ENCODE results near the gene EVX2. TPM values are rescaled to one million over a fixed set of nuclear protein-coding genes. Genes with fewer than 3 reads are reported as not detected.

Gene EVX2
- total and polyA plus RNA-seq, 4 donors, result not detected

GRCh38 chr2:176067589-176068418 is 16.0 kb downstream of the EVX2 start:
- peaks cover 0 to 22% (median 0%) of the 10 kb centered on the region in 5 donors for H3K4me1 ChIP-seq (ENCODE audit: control insufficient read depth in 5 of 5, insufficient read depth in 5 of 5, low read length in 5 of 5)

GRCh38 chr2:176066645-176067588 is 16.8 kb downstream of the EVX2 start:
- no peak overlapping the region for H3K9ac ChIP-seq (ENCODE audit: insufficient read depth in 1 of 2, low read length in 2 of 2)
- TF ChIP-seq, protein P1, sequence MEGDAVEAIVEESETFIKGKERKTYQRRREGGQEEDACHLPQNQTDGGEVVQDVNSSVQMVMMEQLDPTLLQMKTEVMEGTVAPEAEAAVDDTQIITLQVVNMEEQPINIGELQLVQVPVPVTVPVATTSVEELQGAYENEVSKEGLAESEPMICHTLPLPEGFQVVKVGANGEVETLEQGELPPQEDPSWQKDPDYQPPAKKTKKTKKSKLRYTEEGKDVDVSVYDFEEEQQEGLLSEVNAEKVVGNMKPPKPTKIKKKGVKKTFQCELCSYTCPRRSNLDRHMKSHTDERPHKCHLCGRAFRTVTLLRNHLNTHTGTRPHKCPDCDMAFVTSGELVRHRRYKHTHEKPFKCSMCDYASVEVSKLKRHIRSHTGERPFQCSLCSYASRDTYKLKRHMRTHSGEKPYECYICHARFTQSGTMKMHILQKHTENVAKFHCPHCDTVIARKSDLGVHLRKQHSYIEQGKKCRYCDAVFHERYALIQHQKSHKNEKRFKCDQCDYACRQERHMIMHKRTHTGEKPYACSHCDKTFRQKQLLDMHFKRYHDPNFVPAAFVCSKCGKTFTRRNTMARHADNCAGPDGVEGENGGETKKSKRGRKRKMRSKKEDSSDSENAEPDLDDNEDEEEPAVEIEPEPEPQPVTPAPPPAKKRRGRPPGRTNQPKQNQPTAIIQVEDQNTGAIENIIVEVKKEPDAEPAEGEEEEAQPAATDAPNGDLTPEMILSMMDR (IDR thresholded peaks at IDR 0.05; ENCODE audit: control extremely low read depth, extremely low read depth), result no peak
- peaks cover 0 to 24% (median 0%) of the 10 kb centered on the region in 4 donors for H3K9me3 ChIP-seq (ENCODE audit: control insufficient read depth in 4 of 4, insufficient read depth in 3 of 4, low read length in 3 of 4)
- no peak for ATAC-seq (ENCODE audit: insufficient read depth, low FRiP score)
- H3K27ac ChIP-seq (ENCODE audit: low read depth in 1 of 2, low read length in 1 of 2), result no peak overlapping the region
- H3K4me1 ChIP-seq (ENCODE audit: control insufficient read depth in 5 of 5, insufficient read depth in 5 of 5, low read length in 5 of 5), result peaks cover 0 to 21% (median 0%) of the 10 kb centered on the region in 5 donors
- peaks cover 15 to 86% (median 83%) of the 10 kb centered on the region in 3 donors for H3K27me3 ChIP-seq (ENCODE audit: control insufficient read depth in 3 of 3, insufficient read depth in 3 of 3, low read length in 2 of 3)
- H3K36me3 ChIP-seq (ENCODE audit: control insufficient read depth in 4 of 4, insufficient read depth in 4 of 4, low read length in 4 of 4), result no peaks in the 10 kb centered on the region
- WGBS, 2 donors, result 8 to 9% methylated on average over 53 to 56 of the region's 56 CpGs
- DNase-seq, result peak; percentile 36 to 48 (median 47)
- no peak overlapping the region for H3K4me3 ChIP-seq

More at GRCh38 chr2:176067589-176068418, 16.0 kb downstream of the EVX2 start:
- 5 to 9% methylated on average over 38 of the region's 38 CpGs for WGBS, 2 donors
- Histone ChIP-seq H3K9me3 (ENCODE audit: control insufficient read depth in 4 of 4, insufficient read depth in 3 of 4, low read length in 3 of 4) (peaks cover 0 to 27% (median 0%) of the 10 kb centered on the region in 4 donors), H3K27ac (ENCODE audit: low read depth in 1 of 2, low read length in 1 of 2) (no peak overlapping the region), H3K9ac (ENCODE audit: insufficient read depth in 1 of 2, low read length in 2 of 2) (no peak overlapping the region), H3K27me3 (ENCODE audit: control insufficient read depth in 3 of 3, insufficient read depth in 3 of 3, low read length in 2 of 3) (peaks cover 15 to 87% (median 84%) of the 10 kb centered on the region in 3 donors), H3K4me3 (no peak overlapping the region), H3K36me3 (ENCODE audit: control insufficient read depth in 4 of 4, insufficient read depth in 4 of 4, low read length in 4 of 4) (no peaks in the 10 kb centered on the region)
- TF ChIP-seq, protein P1 (IDR thresholded peaks at IDR 0.05; ENCODE audit: control extremely low read depth, extremely low read depth), result no peak
- DNase-seq, result peak; percentile 51 to 57 (median 53)
- ATAC-seq (ENCODE audit: insufficient read depth, low FRiP score), result no peak

DNA sequence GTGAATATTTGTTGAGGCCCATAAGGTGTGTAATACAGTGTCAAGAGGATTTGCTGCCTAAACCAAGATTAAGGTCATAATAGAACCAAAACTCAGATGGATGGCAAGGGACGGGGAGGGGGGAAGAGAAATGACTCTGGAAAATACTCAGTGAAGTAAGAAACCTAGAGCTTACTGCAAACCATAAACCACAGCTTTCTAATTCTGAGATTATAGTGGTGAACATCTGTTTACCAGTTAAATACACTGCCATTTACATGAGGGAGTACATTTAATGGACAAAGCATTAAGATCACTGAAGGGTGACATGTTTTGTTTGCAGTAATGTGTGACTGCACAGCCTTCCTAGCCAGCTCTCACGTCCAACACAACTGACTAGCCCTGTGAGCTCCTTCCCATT is 19.8 kb downstream of the EVX2 start:
- Histone ChIP-seq H3K9ac (ENCODE audit: insufficient read depth in 1 of 2, low read length in 2 of 2) (no peak overlapping the region), H3K4me1 (ENCODE audit: control insufficient read depth in 5 of 5, insufficient read depth in 5 of 5, low read length in 5 of 5) (peaks cover 0 to 19% (median 0%) of the 10 kb centered on the region in 5 donors), H3K27me3 (ENCODE audit: control insufficient read depth in 3 of 3, insufficient read depth in 3 of 3, low read length in 2 of 3) (peaks cover 9 to 68% (median 64%) of the 10 kb centered on the region in 3 donors), H3K36me3 (ENCODE audit: control insufficient read depth in 4 of 4, insufficient read depth in 4 of 4, low read length in 4 of 4) (no peaks in the 10 kb centered on the region), H3K4me3 (no peak overlapping the region), H3K27ac (ENCODE audit: low read depth in 1 of 2, low read length in 1 of 2) (no peak overlapping the region), H3K9me3 (ENCODE audit: control insufficient read depth in 4 of 4, insufficient read depth in 3 of 4, low read length in 3 of 4) (peaks cover 0 to 13% (median 0%) of the 10 kb centered on the region in 4 donors)
- WGBS, 2 donors, result 53 to 54% methylated on average over 2 of the region's 2 CpGs
- TF ChIP-seq, protein P1 (IDR thresholded peaks at IDR 0.05; ENCODE audit: control extremely low read depth, extremely low read depth), result no peak
- DNase-seq (no peak), ATAC-seq (ENCODE audit: insufficient read depth, low FRiP score) (no peak)
